ENCODE data around the gene OR52A1. TPM values are rescaled to one million over a fixed set of nuclear protein-coding genes. Genes with fewer than 3 reads are reported as not detected.

Gene OR52A1
- total RNA-seq, 1 experiment from 2014 or later, result 3.7 TPM

GRCh38 chr11:5198285-5198684 is 43.7 kb upstream of the OR52A1 start (continued):
- TF ChIP-seq PREB (CRISPR knock-in tag; IDR thresholded peaks at IDR 0.05; ENCODE audit: borderline replicate concordance), result no peak
- no peak for TF ChIP-seq ZNF219 (CRISPR knock-in tag; IDR thresholded peaks at IDR 0.05; ENCODE audit: borderline replicate concordance)
- no peak for TF ChIP-seq ZNF512 (CRISPR knock-in tag; IDR thresholded peaks at IDR 0.05; ENCODE audit: borderline replicate concordance)
- no peak for TF ChIP-seq ELF4 (CRISPR knock-in tag; IDR thresholded peaks at IDR 0.05; ENCODE audit: low read depth)
- TF ChIP-seq CREB1 (CRISPR knock-in tag; IDR thresholded peaks at IDR 0.05), result no peak
- TF ChIP-seq PRDM15 (CRISPR knock-in tag; IDR thresholded peaks at IDR 0.05), result no peak
- no peak for TF ChIP-seq ERG (CRISPR knock-in tag; IDR thresholded peaks at IDR 0.05)
- no peak for TF ChIP-seq NFYB (CRISPR knock-in tag; conservative IDR thresholded peaks at IDR 0.05; ENCODE audit: low read depth)
- no peak for TF ChIP-seq EMX1 (CRISPR knock-in tag; IDR thresholded peaks at IDR 0.05)
- TF ChIP-seq ATF6 (CRISPR knock-in tag; IDR thresholded peaks at IDR 0.05), result no peak
- TF ChIP-seq GRHL2 (CRISPR knock-in tag; IDR thresholded peaks at IDR 0.05; ENCODE audit: insufficient replicate concordance, severe bottlenecking), result no peak

GRCh38 chr11:5197536-5197935 is 43.0 kb upstream of the OR52A1 start:
- POLR2A ChIA-PET, result no interaction called here
- Mint-ChIP-seq H3K4me1 (peaks cover 23% of the 10 kb centered on the region), H3K9me3 (peaks cover 15% of the 10 kb centered on the region), H3K27me3 (ENCODE audit: low read depth) (no peaks in the 10 kb centered on the region), H3K36me3 (no peaks in the 10 kb centered on the region), H3K27ac (no peak overlapping the region), H3K4me3 (no peak overlapping the region)
- ATAC-seq, result no peak
- no peak for DNase-seq (ENCODE audit: low spot score)
- CTCF ChIA-PET, result no interaction called here
- TF ChIP-seq ZNF138 (CRISPR knock-in tag; conservative IDR thresholded peaks at IDR 0.05) (no peak), SP1 (CRISPR knock-in tag; conservative IDR thresholded peaks at IDR 0.05) (no peak), JAZF1 (CRISPR knock-in tag; IDR thresholded peaks at IDR 0.05) (no peak), KAT7 (CRISPR knock-in tag; IDR thresholded peaks at IDR 0.05; ENCODE audit: borderline replicate concordance) (no peak), E2F4 (CRISPR knock-in tag; IDR thresholded peaks at IDR 0.05; ENCODE audit: borderline replicate concordance, low read depth) (no peak), OVOL2 (CRISPR knock-in tag; IDR thresholded peaks at IDR 0.05; ENCODE audit: borderline replicate concordance) (no peak), ZNF281 (CRISPR knock-in tag; IDR thresholded peaks at IDR 0.05) (no peak), TP53 (CRISPR knock-in tag; IDR thresholded peaks at IDR 0.05) (no peak), ESRRA (CRISPR knock-in tag; IDR thresholded peaks at IDR 0.05; ENCODE audit: borderline replicate concordance) (no peak)

All from WTC11 (cell line).